ELF-1 (cell line): ENCODE data around the gene BCAT1.
"Not testable (repeated sequence)": the region's sequence is repeated elsewhere in the genome, so short reads cannot be mapped to it uniquely, and the experiment has no call there.

Experiments used
- DNase-seq: peaks from one replicate; pipeline ENCODE4 v3.0.0-alpha.2; 2016; ENCODE audit warnings: low read depth, low spot score

The BCAT1 gene

GRCh38 chr12:24854017-24854416, 94.9 kb downstream of the BCAT1 start:
- no peak for DNase-seq

GRCh38 chr12:24853588-24853987, 95.3 kb downstream of the BCAT1 start:
- no peak for DNase-seq

GRCh38 chr12:24853094-24853493, 95.8 kb downstream of the BCAT1 start:
- no peak for DNase-seq

- no peak for DNase-seq
Observed at GRCh38 chr12:24852420-24852819, 96.5 kb downstream of the BCAT1 start.

GRCh38 chr12:24851883-24852282, 97.0 kb downstream of the BCAT1 start:
- DNase-seq = not testable (repeated sequence)

- DNase-seq = no peak
Observed at GRCh38 chr12:24851341-24851740, 97.6 kb downstream of the BCAT1 start.

- DNase-seq = no peak
Observed at GRCh38 chr12:24850496-24850895, 98.4 kb downstream of the BCAT1 start.

GRCh38 chr12:24848941-24849477, 99.9 kb downstream of the BCAT1 start:
- DNase-seq = no peak

- DNase-seq = no peak
Observed at GRCh38 chr12:24846689-24847088, 102.2 kb downstream of the BCAT1 start.

GRCh38 chr12:24845615-24846014, 103.3 kb downstream of the BCAT1 start:
- DNase-seq = no peak

- no peak for DNase-seq
Observed at GRCh38 chr12:24840046-24840800, 108.7 kb downstream of the BCAT1 start.

- DNase-seq = no peak
Observed at GRCh38 chr12:24839268-24839791, 109.6 kb downstream of the BCAT1 start.

GRCh38 chr12:24838531-24838950, 110.4 kb downstream of the BCAT1 start:
- DNase-seq = no peak

- no peak for DNase-seq
Observed at GRCh38 chr12:24835377-24835776, 113.5 kb downstream of the BCAT1 start.

- DNase-seq = no peak
Observed at GRCh38 chr12:24833513-24833912, 115.4 kb downstream of the BCAT1 start.

GRCh38 chr12:24823808-24824515, 124.9 kb downstream of the BCAT1 start:
- DNase-seq = no peak

GRCh38 chr12:24822121-24822899, 126.6 kb downstream of the BCAT1 start:
- DNase-seq = no peak

- no peak for DNase-seq
Observed at GRCh38 chr12:24821691-24822090, 127.2 kb downstream of the BCAT1 start.

- DNase-seq = no peak
Observed at GRCh38 chr12:24820872-24821271, 128.0 kb downstream of the BCAT1 start.

- no peak for DNase-seq
Observed at GRCh38 chr12:24818351-24818750, 130.6 kb downstream of the BCAT1 start.

GRCh38 chr12:24815114-24815423, 133.8 kb downstream of the BCAT1 start:
- DNase-seq = no peak
